HG03108 (cell line): ENCODE results near the gene AK2.
"Not testable (repeated sequence)": the region's sequence is repeated elsewhere in the genome, so short reads cannot be mapped to it uniquely, and the experiment has no call there.

Experiments used
- ATAC-seq: cut with Tn5 transposase; IDR thresholded peaks from one replicate; pipeline ENCODE4 v1.9.1; 2021; ENCODE audit warnings: moderate library complexity; ENCODE audit not compliant: unreplicated experiment

AK2 gene

DNA sequence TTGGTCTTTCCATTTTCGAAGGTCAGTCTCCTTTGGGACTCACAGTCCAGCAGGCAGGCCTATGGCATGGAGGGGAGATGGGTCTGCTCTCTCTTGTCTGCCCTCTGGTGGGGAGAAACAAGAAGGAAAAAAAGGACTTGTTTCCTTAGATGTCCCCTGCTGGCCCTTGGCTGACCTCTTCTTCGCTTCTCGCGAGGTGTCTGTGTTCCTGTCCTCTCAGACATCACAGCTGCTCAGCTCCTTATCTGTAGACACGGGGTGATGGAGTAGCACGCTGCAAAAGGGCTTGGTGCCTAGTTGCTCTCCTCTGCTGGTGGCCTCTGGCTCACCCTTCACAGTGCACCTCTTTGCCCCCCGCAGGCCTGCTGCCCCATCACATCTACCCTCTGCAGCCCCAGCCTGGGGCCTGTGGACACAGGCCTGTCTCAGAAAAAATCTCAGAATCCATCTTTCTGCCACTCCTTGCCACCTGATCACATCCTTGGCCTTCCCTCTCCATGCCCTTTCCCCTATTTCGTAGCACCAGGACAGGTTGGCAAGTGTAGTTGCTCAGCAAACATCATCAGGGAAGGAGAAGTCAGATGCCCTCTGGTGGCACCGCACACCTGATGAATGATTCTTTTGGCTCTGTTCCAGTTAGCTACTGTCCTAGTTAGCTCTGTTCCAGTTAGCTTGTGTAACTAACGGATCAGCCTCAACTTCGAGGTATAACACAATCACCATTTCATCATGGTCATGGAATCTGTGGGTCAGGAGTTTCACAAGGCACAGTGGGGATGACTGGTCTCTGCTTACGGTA, 18.7 kb upstream of the AK2 start:
- ATAC-seq, result no peak

DNA sequence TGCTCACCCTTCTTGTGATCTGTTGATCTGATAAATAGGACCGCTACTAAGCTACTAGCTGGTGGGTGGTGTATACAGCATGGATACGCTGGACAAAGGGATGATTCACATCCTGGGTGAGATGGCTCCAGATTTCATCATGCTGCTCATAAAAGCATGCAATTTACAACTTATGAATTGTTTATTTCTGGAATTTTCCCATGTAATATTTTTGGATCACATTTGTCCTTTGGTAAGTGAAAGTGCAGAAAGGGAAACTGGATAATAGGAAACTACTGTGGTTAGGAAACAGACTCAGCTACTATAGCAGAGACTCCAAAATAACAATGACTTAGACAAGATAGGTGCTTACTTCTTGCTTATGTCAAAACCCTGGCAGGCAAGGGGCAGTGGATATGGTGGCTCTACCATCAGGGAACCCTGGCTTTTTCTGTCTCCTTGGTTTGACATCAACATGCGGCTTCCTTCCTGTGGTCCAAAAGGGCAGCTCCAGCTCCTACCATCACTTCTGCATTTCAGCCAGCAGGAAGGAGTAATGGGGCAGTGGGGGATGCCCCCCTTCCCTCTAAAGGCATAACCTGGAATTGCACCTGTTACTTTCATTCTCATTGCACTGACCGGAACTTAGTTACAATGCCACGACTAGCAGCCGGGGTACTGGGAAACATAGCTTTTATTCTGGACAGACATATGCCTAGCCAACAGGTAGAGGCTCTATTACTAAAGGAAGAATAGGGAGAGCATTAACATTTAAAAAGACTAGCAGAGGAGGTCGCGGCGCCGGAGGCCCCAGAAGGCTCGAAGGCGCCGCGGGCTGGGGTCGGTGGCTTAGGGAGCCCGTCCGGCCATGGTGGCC, 13.8 kb upstream of the AK2 start:
- ATAC-seq, result no peak

DNA sequence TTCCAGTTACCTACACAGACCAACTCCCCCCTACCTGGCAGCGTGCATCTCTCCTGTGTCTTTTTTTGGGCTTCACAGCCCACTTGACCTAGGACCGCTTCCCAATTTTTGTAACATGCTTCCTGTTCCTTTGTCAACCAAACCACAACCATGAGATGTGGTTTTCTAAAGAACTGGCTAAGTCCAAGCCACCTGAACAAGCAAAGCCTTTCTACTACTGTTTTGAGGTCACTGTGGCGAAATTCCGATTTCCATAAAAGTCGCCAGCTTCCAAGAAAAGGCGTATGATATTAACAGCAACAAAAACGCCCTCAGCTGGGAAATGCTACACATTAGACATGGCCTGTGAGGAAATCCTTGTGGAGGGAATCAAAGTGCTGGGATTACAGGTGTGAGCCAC, 12.7 kb upstream of the AK2 start:
- ATAC-seq, result no peak

DNA sequence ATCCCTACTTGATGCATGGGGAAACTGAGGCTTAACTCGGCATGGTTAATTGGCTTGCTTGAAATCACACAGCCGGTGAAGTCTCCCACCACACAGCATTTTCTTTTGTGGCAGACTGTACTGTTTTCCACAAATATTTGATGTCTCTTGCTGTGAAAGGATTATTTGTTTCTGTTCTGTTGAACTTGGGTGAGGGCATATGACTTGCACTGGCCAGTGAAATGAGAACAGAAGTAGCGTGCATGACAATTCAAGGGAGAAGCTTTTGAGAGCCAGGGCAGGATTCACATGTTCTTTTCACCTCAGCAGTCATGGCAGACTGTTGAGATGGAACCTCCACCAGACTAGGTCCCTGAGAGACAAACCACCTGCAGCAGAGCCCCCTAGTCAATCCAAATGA, 11.7 kb upstream of the AK2 start:
- ATAC-seq, result no peak

DNA sequence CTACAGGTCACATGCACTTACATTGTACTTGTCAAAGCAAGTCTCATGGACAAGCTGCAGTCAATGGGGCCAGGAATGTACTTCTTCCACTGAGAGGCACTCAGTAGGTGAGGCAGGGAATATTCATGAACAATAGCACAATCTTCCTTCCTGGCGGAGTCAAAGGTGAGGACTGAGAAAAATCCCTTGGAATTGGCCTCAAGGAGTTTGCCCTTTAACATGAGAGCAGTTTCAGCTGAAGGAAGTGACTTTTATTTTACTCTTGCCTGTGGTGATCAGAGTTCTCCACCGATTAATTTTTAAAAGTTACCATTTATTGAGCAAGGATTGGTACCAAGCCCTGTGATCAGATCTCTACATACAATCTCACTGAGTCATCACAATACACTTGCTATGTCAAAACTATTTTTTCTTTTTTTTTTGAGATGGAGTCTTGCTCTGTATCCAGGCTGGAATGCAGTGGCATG, 11.2 kb upstream of the AK2 start:
- no peak for ATAC-seq

DNA sequence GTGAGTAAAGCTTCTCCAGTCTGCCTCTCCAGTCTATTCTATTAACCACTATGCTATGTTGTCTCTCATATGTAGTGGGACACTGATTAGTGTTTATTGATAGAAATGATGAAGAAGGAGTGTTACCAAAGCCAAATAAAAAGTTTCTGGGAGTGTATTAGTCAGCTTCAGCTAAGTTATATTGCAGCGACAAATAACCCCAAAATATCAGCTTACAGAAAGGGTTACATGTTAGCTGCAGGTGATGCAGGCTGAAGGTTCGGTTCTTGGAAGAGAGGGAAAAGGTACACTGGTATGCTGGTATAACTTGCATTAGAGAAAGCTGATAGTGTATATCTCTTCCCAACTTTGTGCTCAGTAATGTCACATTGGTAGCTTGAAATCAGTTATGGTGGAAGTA, 10.6 kb upstream of the AK2 start:
- no peak for ATAC-seq

DNA sequence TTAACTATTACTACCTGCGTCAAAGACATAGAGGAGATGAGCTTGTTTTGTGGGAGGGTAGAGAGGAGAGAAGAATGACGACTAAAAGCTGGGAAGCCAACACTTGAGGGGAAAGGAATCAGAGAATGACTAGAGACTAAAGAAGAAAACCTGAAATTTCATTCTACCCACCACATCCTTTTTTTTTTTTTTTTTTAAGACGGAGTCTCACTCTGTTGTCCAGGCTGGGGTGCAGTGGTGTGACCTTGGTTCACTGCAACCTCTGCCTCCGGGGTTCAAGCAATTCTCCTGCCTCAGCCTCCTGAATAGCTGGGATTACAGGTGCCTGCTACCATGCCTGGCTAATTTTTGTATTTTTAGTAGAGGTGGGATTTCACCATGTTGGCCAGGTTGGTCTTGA, 9.6 kb upstream of the AK2 start:
- not testable (repeated sequence) for ATAC-seq

DNA sequence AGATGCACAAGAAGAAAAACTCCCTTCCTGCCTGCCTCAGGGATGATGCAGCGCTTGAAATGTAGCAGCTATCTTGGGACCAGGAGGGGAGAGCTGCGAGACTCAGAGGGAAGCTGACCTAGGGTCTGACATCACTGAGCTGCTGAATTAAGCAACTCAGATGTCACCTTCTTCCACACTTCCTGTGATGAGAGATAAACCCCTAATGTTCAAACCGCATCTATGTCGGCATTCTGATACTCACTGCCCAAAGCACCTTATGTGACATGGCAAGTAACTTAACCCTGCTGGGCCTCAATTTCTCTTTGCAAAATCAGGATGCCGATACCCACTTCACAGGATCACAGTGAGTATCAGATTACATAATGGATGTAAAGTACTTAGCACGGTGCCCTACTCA, 9.1 kb upstream of the AK2 start:
- no peak for ATAC-seq

DNA sequence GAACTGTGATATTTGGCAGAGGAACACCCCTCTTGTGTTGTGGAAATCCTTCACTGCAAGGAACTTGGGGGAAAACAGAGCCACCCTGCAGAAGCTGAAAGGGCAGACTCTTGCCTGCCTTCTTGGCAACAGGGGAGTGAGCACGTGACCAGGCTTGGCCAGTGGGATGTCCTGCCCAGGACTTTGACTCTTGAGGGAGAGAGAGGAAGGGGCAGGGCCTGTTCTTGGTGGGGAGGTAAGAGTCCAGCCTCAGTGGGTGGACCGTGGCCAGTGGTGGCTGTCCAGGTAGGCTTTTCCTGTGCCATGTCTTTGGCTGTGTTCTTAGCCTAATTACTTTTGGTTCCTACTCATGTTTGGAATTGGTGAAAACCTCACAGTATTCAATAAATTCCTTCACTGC, 8.6 kb upstream of the AK2 start:
- no peak for ATAC-seq

DNA sequence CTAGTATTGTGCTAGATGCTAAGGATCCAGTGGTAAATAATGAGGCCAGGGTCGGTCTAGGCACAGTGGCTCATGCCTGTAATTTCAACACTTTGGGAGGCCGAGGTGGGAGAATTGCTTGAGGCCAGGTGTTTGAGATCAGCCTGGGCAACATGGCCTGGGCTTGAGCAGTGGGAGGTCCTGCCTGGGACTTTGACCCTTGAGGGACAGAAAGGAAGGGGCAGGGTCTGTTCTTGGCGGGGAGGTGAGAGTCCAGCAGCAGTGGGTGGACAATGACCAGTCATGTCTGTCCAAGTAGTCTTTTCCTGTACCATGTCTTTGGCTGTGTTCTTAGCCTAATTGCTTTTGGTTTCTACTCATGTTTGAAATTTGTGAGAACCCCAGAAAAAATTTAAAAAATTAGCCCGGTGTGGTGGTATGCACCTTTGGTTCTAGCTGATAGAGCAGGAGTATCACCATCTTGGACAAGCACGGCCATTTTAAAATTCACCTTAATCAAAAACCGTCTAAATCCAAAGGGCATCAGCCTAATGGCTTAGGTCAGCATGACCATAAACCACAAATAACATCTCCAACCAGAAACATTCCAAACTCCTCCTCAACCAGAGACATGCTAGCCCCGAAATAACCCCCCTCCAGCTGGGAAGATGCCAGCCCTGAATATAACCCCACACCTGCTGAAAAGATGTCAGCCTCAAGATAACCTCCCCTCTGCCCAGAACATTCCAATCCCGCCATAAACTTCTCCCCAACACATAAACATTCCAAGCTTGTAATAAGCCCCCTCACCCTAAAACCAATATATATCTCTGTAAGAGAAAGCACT, 6.8 kb upstream of the AK2 start:
- no peak for ATAC-seq

DNA sequence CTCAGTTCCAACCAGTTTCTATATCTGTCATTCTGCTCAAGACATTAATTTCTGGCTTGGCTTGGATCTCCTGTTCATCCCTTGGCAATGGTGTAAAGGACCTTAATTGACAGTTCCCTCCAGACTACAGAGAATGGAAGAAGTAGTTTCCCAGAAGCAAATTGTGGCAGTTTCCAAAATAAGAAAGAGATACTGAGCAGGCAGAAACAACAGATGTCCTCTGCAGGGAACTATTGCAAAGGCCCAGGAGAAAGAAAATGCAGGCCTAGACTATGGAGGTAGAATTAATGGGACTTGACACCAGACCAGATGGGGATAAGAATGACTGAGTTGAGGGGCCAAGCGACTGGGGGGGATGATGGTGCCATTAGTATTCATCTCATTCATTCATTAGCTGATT, 6.1 kb upstream of the AK2 start:
- no peak for ATAC-seq

DNA sequence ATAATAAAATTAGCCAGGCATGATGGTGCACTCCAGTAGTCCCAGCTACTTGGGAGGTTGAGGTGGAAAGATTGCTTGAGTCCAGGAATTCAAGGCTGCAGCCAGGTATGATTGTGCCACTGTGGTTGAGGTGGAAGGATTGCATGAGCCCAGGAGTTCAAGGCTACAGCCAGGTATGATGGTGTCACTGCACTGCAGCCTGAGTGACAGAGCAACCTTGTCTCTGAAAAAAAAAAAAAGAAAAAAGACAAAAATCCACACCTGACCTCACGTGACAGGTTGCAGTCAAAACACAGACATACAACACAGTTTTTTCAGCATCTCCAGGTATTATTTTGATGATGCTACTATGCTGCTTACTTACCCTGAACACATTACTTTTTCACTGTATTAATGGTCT, 4.3 kb upstream of the AK2 start:
- no peak for ATAC-seq

DNA sequence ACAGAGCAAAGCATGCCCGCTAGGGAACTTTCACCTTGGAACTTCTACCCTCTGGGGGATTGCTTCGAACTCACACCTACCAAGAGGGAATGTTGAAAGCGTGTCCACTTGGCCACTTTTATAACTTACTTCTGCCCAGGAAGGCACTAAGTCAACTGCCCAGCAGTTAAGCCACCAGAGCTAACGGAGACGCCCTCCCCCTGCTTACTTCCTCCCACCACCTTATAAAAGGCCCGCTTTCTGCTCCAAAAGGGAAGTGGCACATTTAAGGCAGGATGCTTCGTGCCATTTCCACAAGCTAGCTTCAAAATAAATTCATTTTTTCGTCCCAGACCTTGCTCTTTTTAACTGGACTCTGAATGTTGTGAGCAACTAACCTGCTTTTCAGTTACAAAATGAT, 3.2 kb upstream of the AK2 start:
- ATAC-seq, result no peak

DNA sequence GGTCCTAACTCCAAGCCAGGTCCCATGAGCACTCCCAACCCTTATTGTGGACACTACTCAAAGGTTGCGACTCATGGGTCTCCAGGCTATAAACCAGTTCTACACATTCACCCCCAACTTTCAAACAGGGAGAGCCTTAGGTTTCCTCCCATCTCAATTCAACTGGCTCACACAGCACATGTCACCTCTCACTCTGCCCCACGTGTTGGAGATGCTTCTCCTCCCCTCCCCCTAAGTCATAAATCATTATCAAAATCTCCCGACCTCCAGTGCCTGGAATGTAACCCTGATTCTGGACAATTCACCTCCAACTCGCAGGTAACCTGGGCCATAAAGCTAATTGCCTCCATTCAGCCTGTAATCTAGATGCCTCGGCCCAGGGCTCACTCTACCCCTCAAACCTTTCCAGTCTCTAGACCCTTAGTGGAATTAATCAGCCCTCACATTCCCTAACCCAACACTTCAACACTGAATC, 595 bp downstream of the AK2 start:
- no peak for ATAC-seq

DNA sequence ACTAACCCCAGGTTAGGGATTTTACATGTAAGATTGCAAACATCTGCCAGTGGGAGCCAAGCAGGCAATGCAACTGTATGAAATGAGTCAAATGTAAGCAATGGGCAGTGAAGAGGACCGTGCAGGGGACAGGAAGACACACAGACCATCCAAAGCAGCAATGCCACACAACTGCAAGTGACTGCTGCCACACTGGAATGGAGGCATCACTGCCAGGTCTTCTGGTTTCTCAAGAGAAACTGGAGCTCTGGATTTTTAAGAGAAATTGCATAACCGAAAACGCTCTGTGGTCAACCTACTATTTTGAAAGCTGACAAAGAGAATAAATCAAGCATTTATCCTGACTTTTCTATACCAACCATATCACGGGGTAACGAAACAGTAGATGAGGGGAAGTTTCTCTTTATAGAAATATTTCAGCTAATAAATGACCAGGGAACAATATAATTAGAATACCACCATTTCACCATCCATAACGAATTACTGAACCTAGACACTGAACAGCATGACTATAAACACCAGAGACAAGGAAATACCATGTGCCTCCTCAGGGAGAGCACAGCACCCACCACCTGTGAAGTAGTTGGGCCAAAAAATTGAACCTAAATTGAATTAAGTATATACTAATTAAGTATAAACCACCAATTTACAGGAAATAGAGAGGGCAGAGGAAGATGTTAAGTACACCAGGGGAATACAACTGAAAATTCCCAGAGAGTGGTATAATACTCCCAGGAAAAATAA, 4.4 kb downstream of the AK2 start:
- no peak for ATAC-seq

DNA sequence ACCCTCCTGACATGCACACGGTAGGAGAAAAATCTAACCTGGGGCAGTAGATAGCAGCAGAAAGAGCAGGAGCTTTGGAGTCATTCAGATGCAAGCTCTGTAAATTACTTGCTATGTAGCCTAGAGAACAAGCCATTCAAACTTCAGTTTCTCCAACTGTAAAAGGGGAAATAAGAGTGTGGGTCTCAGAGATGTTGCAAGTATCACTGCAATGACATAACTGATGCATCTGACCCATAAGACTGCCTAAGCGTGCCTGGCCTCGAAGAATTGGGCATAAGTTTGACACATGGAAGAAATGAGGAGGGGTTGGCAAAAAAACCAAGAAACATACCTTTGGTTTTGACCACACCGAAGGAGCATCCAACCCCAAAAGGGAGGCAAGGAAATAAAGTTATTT, 5.2 kb downstream of the AK2 start:
- ATAC-seq, result no peak

DNA sequence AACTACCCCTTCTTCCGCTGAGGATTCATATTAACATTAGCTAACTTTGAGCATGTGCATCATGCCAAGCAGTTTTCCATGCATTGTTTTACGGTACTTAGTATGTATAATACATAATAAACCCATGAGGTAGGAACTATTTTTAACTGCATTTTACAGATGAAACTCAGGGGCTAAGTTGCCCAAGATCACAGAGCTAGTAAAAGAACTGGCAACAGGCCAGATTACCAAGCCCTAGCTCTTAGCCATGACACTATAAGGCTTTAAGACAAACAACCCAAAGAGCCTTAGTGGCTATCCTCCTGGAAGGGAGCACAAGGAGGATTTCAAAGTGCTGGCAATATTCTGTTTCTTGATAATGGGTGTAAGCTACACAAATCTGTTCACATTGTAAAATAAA, 6.1 kb downstream of the AK2 start:
- no peak for ATAC-seq

DNA sequence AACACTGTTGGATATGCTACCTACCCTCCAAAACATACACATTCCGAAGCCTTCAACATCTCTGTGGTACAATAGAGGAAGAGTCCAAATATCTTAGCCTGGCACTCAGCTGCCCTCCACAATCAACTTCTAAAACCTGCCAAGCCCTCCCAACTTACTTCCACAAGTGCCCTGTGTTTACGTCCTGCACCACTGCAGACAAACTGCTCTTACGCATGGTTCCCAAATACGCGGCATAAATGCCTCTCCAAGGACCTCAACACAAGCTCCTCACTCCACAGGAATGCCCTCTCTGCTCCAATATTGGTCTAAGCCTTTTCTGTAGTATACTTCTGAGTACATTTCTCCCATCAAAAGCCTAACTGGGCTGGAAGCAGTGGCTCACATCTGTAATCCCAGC, 6.8 kb downstream of the AK2 start:
- no peak for ATAC-seq

DNA sequence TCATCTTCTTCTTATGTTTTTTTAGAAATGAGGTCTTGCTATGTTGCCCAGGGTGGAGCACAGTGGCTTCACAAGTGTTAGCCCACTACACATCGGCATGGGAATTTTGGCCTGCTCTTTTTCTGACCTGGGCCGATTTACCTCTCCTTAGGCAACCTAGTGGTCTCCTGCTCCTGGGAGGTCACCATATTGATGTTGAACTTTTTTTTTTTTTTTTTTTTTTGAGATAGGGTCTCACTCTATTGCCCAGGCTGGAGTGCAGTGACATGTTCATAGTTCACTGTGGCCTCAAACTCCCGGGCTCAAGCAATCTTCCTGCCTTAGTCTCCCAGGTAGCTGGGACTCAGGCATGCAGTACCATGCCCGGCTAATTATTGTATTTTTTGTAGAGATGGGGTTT, 7.5 kb downstream of the AK2 start:
- no peak for ATAC-seq

DNA sequence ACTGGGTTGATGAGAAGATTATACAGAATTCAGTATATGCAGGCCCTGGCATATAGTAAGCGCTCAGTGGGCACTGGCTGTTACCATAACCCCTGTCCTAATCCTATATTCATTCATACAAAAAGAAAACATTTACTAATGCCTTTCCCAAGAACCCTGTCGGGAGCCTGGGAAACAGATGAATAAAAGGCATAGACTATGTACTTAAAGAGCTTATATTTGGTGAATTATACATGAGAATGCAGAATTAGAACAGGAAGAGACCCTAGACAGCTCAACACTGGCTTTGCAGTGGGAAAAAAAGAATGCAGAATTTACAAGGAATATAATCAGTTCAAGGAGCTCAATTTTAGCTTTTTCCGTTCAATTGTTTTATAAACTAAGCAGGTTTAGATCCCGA, 10.9 kb downstream of the AK2 start:
- no peak for ATAC-seq

DNA sequence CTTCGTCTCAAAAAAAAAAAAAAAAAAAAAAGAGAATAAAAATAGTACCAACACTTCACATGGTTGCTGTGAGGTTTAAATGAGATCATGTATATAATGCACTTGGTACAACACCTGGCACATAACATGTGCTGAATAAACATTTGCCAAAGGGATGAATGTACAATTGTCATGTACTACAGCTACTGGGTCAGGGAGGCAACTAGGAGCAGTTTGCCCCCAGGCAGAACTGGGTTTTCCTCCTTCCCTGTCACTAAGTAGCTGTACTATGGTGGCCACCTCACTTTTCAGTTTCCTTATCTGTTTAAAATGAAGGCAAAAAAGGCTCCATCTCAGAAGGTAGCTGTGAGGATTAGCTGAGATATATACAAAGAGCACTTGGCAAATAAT, 11.5 kb downstream of the AK2 start:
- no peak for ATAC-seq
